Karpas-422 (cell line): Measurements from ENCODE around the gene PGM5. TPM values are rescaled to one million over a fixed set of nuclear protein-coding genes. Genes with fewer than 3 reads are reported as not detected.
"Not testable (repeated sequence)": the region's sequence is repeated elsewhere in the genome, so short reads cannot be mapped to it uniquely, and the experiment has no call there.

Experiments used
- DNase-seq: peaks from one replicate; pipeline ENCODE4 v3.0.0-alpha.2; 2015
- H2AFZ ChIP-seq: fragments of 200-600 bp; sonication (generic); 2 replicates; pipeline ENCODE4 v1.6.1; 2014; ENCODE audit warnings: antibody characterized with exemption, low read length, mixed read lengths
- H3K27ac ChIP-seq: fragments of 200-600 bp; sonication (generic); 2 replicates; pipeline ENCODE4 v1.5.1; 2014; ENCODE audit warnings: mild to moderate bottlenecking, low read length, moderate library complexity
- H3K27me3 ChIP-seq: fragments of 200-600 bp; sonication (generic); 2 replicates; pipeline ENCODE4 v1.6.1; 2014; ENCODE audit warnings: low read length, mixed read lengths
- H3K36me3 ChIP-seq: fragments of 200-600 bp; sonication (generic); 2 replicates; pipeline ENCODE4 v1.6.1; 2014; ENCODE audit warnings: low read length, mixed read lengths; ENCODE audit not compliant: insufficient read depth
- H3K4me1 ChIP-seq: fragments of 200-600 bp; sonication (generic); 2 replicates; pipeline ENCODE4 v1.6.1; 2014; ENCODE audit warnings: mild to moderate bottlenecking, low read length, mixed read lengths
- H3K4me2 ChIP-seq: fragments of 200-600 bp; sonication (generic); 2 replicates; pipeline ENCODE4 v1.6.1; 2014; ENCODE audit warnings: low read length, low read depth, mild to moderate bottlenecking; ENCODE audit not compliant: poor library complexity, severe bottlenecking
- H3K4me3 ChIP-seq: fragments of 200-600 bp; sonication (generic); 2 replicates; pipeline ENCODE4 v1.5.1; 2014; ENCODE audit warnings: mild to moderate bottlenecking, antibody characterized with exemption, low read length, mixed read lengths
- H3K79me2 ChIP-seq: fragments of 200-600 bp; sonication (generic); 2 replicates; pipeline ENCODE4 v1.6.1; 2014; ENCODE audit warnings: mild to moderate bottlenecking, low read length, mixed read lengths
- H3K9ac ChIP-seq: fragments of 200-600 bp; sonication (generic); 2 replicates; pipeline ENCODE4 v1.6.0; 2014; ENCODE audit warnings: low read length
- H3K9me2 ChIP-seq: fragments of 200-600 bp; sonication (generic), shearing (Covaris generic); replicated peaks from 2 replicates; pipeline ENCODE4 v1.6.0; 2014; ENCODE audit warnings: mild to moderate bottlenecking, low read length, moderate library complexity; ENCODE audit not compliant: insufficient read depth
- H3K9me3 ChIP-seq: fragments of 300-700, 200-600 bp; sonication (generic); 2 replicates; pipeline ENCODE4 v1.6.1; 2014; ENCODE audit warnings: low read length, mixed read lengths
- H4K20me1 ChIP-seq: fragments of 200-600 bp; sonication (generic); 2 replicates; pipeline ENCODE4 v1.6.1; 2014; ENCODE audit warnings: mild to moderate bottlenecking, antibody characterized with exemption, low read length, low read depth; ENCODE audit not compliant: insufficient read depth
- total RNA-seq: library from RNA; depleted of rRNA; stranded (reverse); fragments of >200 nt; shearing (Covaris generic); gene quantifications from 2 replicates; pipeline ENCODE4 v1.2.3, GENCODE V29; 2014; ENCODE audit warnings: low replicate concordance

The PGM5 gene
- total RNA-seq, 1 experiment from 2014 or later = 0.11 TPM

- H3K9me2 ChIP-seq, DNase-seq, H2AFZ ChIP-seq, H4K20me1 ChIP-seq, H3K79me2 ChIP-seq, H3K27ac ChIP-seq, H3K4me2 ChIP-seq, H3K36me3 ChIP-seq, H3K27me3 ChIP-seq, H3K9ac ChIP-seq, H3K9me3 ChIP-seq, H3K4me3 ChIP-seq, H3K4me1 ChIP-seq: not testable (repeated sequence)
Measured at GRCh38 chr9:68396411-68397094, 40.1 kb downstream of the PGM5 start.

- not testable (repeated sequence) for H3K4me1 ChIP-seq, H3K36me3 ChIP-seq, H3K27me3 ChIP-seq, H2AFZ ChIP-seq, DNase-seq, H3K79me2 ChIP-seq, H3K9me2 ChIP-seq, H3K9me3 ChIP-seq, H3K27ac ChIP-seq, H3K4me3 ChIP-seq, H3K4me2 ChIP-seq, H4K20me1 ChIP-seq, H3K9ac ChIP-seq
Measured at GRCh38 chr9:68397095-68397423, 40.6 kb downstream of the PGM5 start.

- H3K9me3 ChIP-seq, H3K9ac ChIP-seq, H2AFZ ChIP-seq, H3K36me3 ChIP-seq, H4K20me1 ChIP-seq, H3K4me1 ChIP-seq, H3K27me3 ChIP-seq, H3K79me2 ChIP-seq, H3K9me2 ChIP-seq, H3K27ac ChIP-seq, DNase-seq, H3K4me2 ChIP-seq, H3K4me3 ChIP-seq: not testable (repeated sequence)
Measured at GRCh38 chr9:68397796-68398195, 41.4 kb downstream of the PGM5 start.

- DNase-seq, H3K36me3 ChIP-seq, H3K9me2 ChIP-seq, H4K20me1 ChIP-seq, H3K9ac ChIP-seq, H2AFZ ChIP-seq, H3K27me3 ChIP-seq, H3K4me1 ChIP-seq, H3K79me2 ChIP-seq, H3K27ac ChIP-seq, H3K9me3 ChIP-seq, H3K4me3 ChIP-seq, H3K4me2 ChIP-seq: not testable (repeated sequence)
Measured at GRCh38 chr9:68398324-68398723, 41.9 kb downstream of the PGM5 start.

GRCh38 chr9:68404421-68405185 lies 48.2 kb downstream of the PGM5 start:
- not testable (repeated sequence) for H3K36me3 ChIP-seq, H3K4me2 ChIP-seq, H4K20me1 ChIP-seq, H3K79me2 ChIP-seq, DNase-seq, H3K4me3 ChIP-seq, H3K27me3 ChIP-seq, H3K27ac ChIP-seq, H3K9ac ChIP-seq, H3K4me1 ChIP-seq, H3K9me2 ChIP-seq, H3K9me3 ChIP-seq, H2AFZ ChIP-seq

GRCh38 chr9:68411865-68412264 lies 55.5 kb downstream of the PGM5 start:
- H3K9ac ChIP-seq, H3K9me2 ChIP-seq, H3K79me2 ChIP-seq, H4K20me1 ChIP-seq, H3K27me3 ChIP-seq, H3K4me2 ChIP-seq, DNase-seq, H2AFZ ChIP-seq, H3K27ac ChIP-seq, H3K36me3 ChIP-seq, H3K4me1 ChIP-seq, H3K4me3 ChIP-seq, H3K9me3 ChIP-seq: not testable (repeated sequence)

GRCh38 chr9:68412754-68413153 lies 56.3 kb downstream of the PGM5 start:
- not testable (repeated sequence) for H3K27me3 ChIP-seq, H3K36me3 ChIP-seq, H2AFZ ChIP-seq, H3K9ac ChIP-seq, H3K9me2 ChIP-seq, DNase-seq, H3K4me2 ChIP-seq, H3K79me2 ChIP-seq, H3K4me1 ChIP-seq, H3K9me3 ChIP-seq, H4K20me1 ChIP-seq, H3K27ac ChIP-seq, H3K4me3 ChIP-seq

GRCh38 chr9:68415065-68415464 lies 58.7 kb downstream of the PGM5 start:
- not testable (repeated sequence) for H3K79me2 ChIP-seq, H3K9me2 ChIP-seq, H3K9ac ChIP-seq, H3K27ac ChIP-seq, H3K4me2 ChIP-seq, H3K9me3 ChIP-seq, H2AFZ ChIP-seq, H3K27me3 ChIP-seq, H3K4me1 ChIP-seq, H3K36me3 ChIP-seq, H4K20me1 ChIP-seq, DNase-seq, H3K4me3 ChIP-seq
